GM12872 (cell line): ENCODE results near the gene ATF7.

Source experiments
- CTCF ChIP-seq: IDR thresholded peaks from 3 replicates; pipeline ENCODE4 v1.5.1; 2011; ENCODE audit warnings: low read depth, mild to moderate bottlenecking, low read length, moderate library complexity; ENCODE audit not compliant: insufficient read depth

Gene ATF7

GRCh38 chr12:53625946-53626701 is at the start of gene ATF7:
Gene ATF7, minus strand, starts transcription at chr12:53626382. Its CDS starts 25,382 bp downstream, at chr12:53601000.
- TF ChIP-seq CTCF: no peak

- no peak for TF ChIP-seq CTCF
Measured at GRCh38 chr12:53674977-53675700, 49.0 kb upstream of the ATF7 start.

- no peak for TF ChIP-seq CTCF
Measured at GRCh38 chr12:53670971-53671370, 44.8 kb upstream of the ATF7 start.

- TF ChIP-seq CTCF: no peak
Measured at GRCh38 chr12:53670308-53670707, 44.1 kb upstream of the ATF7 start.

- no peak for TF ChIP-seq CTCF
Measured at GRCh38 chr12:53667080-53667479, 40.9 kb upstream of the ATF7 start.

- no peak for TF ChIP-seq CTCF
Measured at GRCh38 chr12:53664936-53665335, 38.8 kb upstream of the ATF7 start.

GRCh38 chr12:53664191-53664590 is 38.0 kb upstream of the ATF7 start:
- no peak for TF ChIP-seq CTCF
